AG20443 (cell line): Measurements from ENCODE around the gene VWA7.

Source experiments
- DNase-seq: peaks from one replicate; pipeline ENCODE4 v3.0.0; 2012; ENCODE audit warnings: low spot score, mixed read lengths

Gene VWA7

DNA sequence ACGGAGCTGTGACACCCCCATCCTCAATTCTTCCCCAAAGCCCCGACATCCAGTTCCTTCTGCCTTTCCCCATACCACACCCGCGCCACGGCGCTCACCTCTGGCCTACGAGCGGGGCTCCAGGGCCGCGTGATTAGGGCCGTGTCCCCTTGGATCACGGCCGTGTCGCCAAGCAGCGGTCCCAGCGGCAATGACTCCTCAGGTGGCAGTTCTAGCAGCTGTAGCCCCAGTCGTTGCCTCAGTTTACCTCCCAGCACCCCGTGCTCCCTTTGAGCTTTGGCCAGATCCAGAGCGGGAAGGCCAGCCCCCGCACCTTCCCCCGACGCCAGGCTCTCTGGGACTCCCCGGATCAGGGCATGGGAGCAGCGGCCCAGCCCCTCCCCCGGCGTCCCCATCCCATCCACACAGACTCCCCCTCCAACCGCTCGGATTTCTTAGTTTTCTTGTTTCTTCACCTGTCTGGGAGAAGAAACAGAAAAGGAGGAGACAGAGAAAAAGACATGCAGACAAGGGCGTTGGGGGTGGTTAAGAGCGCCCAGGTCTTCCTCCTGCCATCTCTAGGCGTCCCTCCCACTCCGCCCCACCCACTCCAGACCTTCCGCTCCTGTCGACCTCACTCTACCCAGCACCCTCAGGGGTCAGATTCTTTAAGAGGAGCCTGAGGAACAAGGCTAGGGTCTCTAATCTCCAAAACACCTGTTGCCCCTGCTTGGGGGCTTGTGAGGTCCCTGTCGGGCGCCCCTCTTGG, 48.2 kb downstream of the VWA7 start, which contains the start of gene DDAH2:
Gene DDAH2 (minus strand): TSS at position 533 of the 748 bp plus-strand sequence. CDS start 138 bp downstream, at position 395.
- DNase-seq: no peak

DNA sequence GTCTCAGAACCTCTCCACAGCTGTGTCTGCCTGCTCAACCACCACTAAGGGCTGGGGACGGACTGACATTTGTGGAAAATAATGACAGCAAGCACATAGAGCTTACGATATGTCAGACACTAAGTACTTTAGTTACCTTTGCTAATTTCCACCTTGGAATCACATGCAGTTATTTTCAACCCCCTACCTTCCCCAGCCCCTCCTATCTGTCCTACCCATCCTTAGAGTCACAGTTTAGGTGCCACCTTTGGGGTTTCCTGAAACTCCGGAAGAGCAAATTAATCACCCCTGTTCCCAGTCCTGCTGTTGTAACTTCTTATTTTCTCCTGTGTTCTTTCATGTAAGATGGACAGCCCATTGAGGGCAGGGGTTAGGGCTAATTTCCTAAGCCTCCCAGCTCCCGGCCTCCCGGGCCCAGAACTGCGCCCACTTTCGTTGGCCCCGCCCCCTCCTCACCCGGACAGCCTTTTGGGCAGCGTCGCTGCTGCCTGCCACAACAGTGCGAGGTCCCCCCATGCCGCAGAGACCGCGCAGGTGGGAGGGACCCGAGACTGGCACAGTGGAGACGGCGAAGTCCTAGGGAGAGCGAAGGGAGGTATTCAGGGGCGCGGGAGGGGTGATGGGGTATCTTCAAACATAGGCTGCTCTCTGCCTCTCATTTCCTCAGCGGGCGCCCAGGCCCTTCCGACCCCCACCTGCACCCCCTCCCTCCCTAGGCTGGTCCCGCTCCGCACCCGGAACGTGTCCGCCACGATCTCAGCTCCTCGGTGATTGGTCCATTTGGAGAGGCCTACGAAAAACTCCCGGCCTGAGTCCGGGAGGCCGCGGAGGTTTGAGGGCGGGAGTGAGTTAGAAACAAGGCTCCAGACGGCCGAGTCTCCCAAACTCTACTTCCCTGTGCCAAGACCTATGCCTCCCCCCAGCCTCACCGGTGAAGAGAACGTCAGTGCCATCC, 49.1 kb downstream of the VWA7 start:
- no peak for DNase-seq

- DNase-seq: no peak
Measured at GRCh38 chr6:31727034-31727716, 50.0 kb downstream of the VWA7 start.

- DNase-seq: no peak
Measured at GRCh38 chr6:31725502-31726350, 51.4 kb downstream of the VWA7 start.

DNA sequence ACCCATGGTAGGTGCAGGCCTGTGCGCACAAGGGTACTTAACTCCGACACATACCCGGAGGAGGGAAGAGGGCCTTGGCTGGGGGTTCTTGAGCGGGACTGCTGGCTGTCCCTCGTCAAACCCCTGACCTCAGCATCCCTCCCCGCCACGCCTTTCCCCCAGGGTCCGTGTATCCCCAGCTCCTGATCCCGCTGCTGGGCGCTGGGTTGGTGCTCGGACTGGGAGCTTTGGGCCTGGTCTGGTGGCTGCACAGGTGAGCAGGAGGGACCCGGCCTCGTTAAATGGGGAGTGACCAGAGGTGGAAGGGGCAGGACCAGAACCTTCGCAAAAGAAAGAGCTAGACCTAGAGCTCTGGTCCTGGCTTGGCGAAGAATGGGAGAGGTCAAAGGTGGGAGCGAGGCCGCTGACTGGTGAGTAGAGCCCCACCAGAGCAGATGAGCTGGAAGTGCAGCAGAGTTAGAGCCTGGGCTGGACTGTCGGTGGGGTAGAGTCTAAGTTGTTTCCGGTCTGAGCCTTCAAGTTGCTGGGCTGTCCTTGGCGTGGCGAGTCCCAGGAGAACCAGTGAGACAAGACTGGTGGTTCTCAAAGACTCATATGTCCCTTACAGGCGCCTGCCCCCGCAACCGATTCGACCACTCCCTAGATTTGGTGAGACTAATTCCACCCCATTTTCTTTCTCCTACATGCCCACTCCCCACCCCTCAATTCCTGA, 53.0 kb downstream of the VWA7 start:
- no peak for DNase-seq

GRCh38 chr6:31723245-31723979, 53.7 kb downstream of the VWA7 start, which contains the start of gene MPIG6B:
Gene MPIG6B, plus strand, starts transcription at chr6:31723373. Its CDS starts 11 bp downstream, at chr6:31723384.
- DNase-seq: no peak

- DNase-seq: no peak
Measured at GRCh38 chr6:31722173-31722572, 55.0 kb downstream of the VWA7 start.

DNA sequence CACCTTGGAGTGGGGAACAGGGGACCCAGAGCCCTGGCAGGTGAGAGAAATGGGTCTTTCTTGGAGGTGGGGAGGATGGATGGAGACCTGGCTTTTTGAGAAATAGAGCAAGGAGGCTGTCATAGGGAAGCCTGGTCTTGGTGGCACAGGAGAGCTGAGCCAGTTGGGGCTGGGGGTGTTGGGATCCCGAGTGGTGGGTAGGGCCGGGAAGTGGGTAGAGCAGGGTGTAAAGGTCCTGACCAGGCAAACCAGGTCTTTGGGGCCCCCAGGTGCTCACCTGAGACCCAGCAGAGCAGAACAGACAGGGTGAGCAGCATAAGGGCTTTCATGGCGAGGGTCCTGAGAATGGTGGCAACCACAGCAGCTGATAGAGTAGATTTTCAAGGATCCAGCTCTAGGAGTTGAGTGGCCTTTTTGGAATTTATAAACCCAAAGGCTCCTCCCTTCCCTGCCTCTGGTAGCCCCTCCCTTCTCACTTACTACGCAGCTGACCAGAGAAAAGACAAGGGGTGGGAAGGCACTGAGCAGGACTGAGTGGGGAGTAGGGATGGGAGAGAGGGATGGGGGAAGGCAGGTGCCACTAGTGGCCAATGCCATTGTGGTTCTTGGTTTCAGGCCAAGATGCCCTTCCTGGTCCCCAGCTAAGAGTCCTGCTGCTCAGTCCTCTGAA, 55.6 kb downstream of the VWA7 start, which contains the start of gene LY6G6C:
Gene LY6G6C (minus strand): TSS at position 396 of the 670 bp plus-strand sequence. CDS start 67 bp downstream, at position 329.
- no peak for DNase-seq

DNA sequence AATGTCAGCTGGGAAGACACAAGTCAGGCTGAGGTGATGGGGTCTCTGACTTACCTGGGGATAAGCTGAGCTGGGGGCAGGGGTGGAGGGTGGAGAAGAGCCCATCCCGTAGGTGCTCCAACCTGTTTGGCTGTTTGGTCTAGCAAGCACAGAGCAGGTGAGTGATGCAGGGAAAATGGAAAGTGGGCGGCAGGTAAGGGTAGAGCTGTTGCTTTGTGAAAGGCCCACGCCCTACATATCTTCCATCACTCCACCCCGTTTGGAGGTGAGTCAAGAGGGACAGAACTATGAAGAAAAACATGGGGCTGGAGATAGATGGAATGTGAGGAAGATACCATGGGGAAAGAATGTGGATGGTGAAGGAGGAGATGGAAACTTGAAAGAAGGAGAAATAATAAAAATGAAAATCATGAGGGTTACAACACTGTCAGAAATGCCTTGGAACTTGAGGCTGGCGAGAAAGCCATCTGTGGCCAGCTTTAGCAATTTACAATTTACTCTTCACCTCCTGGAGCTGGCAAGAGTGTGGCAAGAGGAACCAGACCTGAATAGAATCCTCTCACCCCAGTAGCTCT, 56.8 kb downstream of the VWA7 start:
- DNase-seq: no peak

DNA sequence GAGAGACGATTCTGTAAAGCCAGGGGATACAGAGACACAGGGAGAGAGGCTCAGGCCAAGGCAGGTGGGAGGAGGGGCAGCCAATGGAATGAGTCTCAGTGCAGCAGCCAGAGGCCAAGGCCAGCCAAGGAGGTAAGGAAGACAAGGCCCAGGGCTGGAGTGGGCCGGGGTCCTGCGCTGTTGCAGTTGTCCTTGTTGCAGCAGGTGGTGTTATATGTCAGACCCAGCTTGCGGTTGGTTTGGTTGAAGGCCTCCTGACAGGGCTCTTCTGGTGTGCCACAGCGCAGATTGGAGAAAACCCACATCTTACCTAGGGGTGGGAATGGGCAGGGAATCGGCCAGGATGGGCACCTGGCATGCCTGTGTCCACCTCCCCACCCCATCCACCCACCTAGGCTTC, 58.1 kb downstream of the VWA7 start:
- DNase-seq: no peak

DNA sequence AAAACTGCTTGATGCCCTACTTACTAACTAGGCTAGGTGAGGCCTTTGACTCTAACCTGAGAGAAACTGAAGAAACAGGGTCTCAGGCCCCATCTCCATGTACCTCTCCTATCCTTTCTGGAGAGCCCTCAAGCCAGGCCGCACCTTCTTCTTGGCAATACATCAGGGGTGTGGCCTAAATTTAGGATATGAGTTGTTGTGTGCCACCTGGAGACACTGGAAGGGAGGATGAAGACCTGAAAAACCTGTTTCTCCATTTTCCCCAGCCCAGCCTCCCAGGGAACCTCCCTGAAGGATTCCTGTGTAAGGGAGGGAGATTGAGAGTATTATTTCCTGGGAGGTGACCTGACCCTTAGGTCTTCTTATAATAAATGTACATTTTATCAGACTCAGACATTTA, 58.9 kb downstream of the VWA7 start:
- DNase-seq: no peak

GRCh38 chr6:31717499-31718222, 59.5 kb downstream of the VWA7 start:
- DNase-seq: no peak
